Loucy (cell line): ENCODE results near the gene DTNBP1.

Experiments
- EZH2phosphoT487 ChIP-seq: fragments of 200-600 bp; IDR thresholded peaks from 2 replicates; pipeline ENCODE4 v1.6.1; 2018; ENCODE audit warnings: antibody characterized with exemption, mild to moderate bottlenecking, moderate library complexity, borderline replicate concordance
- TF ChIP-seq, protein P1 (sequence below): fragments of 200-600 bp; sonication (generic); conservative IDR thresholded peaks from 2 replicates; pipeline ENCODE4 v1.5.1; 2014; ENCODE audit warnings: mild to moderate bottlenecking, antibody characterized with exemption, low read length

GRCh38 chr6:15644904-15645303 lies 17.9 kb downstream of the DTNBP1 start:
- TF ChIP-seq, protein P1, sequence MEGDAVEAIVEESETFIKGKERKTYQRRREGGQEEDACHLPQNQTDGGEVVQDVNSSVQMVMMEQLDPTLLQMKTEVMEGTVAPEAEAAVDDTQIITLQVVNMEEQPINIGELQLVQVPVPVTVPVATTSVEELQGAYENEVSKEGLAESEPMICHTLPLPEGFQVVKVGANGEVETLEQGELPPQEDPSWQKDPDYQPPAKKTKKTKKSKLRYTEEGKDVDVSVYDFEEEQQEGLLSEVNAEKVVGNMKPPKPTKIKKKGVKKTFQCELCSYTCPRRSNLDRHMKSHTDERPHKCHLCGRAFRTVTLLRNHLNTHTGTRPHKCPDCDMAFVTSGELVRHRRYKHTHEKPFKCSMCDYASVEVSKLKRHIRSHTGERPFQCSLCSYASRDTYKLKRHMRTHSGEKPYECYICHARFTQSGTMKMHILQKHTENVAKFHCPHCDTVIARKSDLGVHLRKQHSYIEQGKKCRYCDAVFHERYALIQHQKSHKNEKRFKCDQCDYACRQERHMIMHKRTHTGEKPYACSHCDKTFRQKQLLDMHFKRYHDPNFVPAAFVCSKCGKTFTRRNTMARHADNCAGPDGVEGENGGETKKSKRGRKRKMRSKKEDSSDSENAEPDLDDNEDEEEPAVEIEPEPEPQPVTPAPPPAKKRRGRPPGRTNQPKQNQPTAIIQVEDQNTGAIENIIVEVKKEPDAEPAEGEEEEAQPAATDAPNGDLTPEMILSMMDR: no peak
- no peak for TF ChIP-seq EZH2phosphoT487
